ENCODE measurements around the gene HPS1. TPM values are rescaled to one million over a fixed set of nuclear protein-coding genes. Genes with fewer than 3 reads are reported as not detected.

HPS1 gene
- total RNA-seq, 1 experiment from 2014 or later: 47.4 TPM

GRCh38 chr10:98402478-98402877, 44.3 kb downstream of the HPS1 start:
- H3K27ac ChIP-seq (ENCODE audit: insufficient read length, low read depth, low read length): no peak overlapping the region
- H4K8ac ChIP-seq (replicated peaks; ENCODE audit: insufficient read length, low read depth, low read length): no peak overlapping the region
- no peak overlapping the region for H3K4ac ChIP-seq (ENCODE audit: low read depth, low read length)
- no peaks in the 10 kb centered on the region for H3K27me3 ChIP-seq (ENCODE audit: insufficient read depth, low read length)
- no peaks in the 10 kb centered on the region for H3K23me2 ChIP-seq (ENCODE audit: insufficient read length, low read depth, low read length, poor library complexity, severe bottlenecking)
- no peak overlapping the region for H2BK12ac ChIP-seq (ENCODE audit: insufficient read length, low read depth, low read length)
- H3K79me1 ChIP-seq (ENCODE audit: insufficient read depth, low read depth, low read length, poor library complexity, severe bottlenecking): no peaks in the 10 kb centered on the region
- no peak overlapping the region for H4K91ac ChIP-seq (ENCODE audit: insufficient read length, low read depth, low read length)
- no peak overlapping the region for H3K56ac ChIP-seq (ENCODE audit: insufficient read length, low read depth, low read length)
- H3K4me1 ChIP-seq (ENCODE audit: insufficient read depth, low read length): no peaks in the 10 kb centered on the region; the same call in 1 of the 2 replicates
- H2BK5ac ChIP-seq (ENCODE audit: insufficient read length, low read length): no peak overlapping the region
- H2AK5ac ChIP-seq (ENCODE audit: insufficient read length, low read length): no peak overlapping the region
- no peaks in the 10 kb centered on the region for H3K9me3 ChIP-seq (ENCODE audit: control insufficient read depth, low read depth, low read length)
- no peaks in the 10 kb centered on the region for H4K20me1 ChIP-seq (ENCODE audit: control insufficient read depth, insufficient read depth, insufficient read length)
- no peak overlapping the region for H3K4me2 ChIP-seq (ENCODE audit: insufficient read depth, insufficient read length, low read length)
- no peaks in the 10 kb centered on the region for H3K79me2 ChIP-seq (ENCODE audit: insufficient read depth, low read length)
- H3K23ac ChIP-seq (ENCODE audit: insufficient read length, low read depth, low read length): no peak overlapping the region
- no peaks in the 10 kb centered on the region; a peak in 2 of 7 replicates for H3K36me3 Mint-ChIP-seq (ENCODE audit: insufficient read depth in 1 of 3, low read depth in 3 of 3)
- H3K18ac ChIP-seq (ENCODE audit: insufficient read length, low read depth, low read length): no peak overlapping the region
- H4K5ac ChIP-seq (ENCODE audit: insufficient read length, low read depth, low read length): no peak overlapping the region
- no peak for DNase-seq
- no peak overlapping the region for H2BK15ac ChIP-seq (ENCODE audit: low read depth, low read length)
- no peak overlapping the region for H3T11ph ChIP-seq (ENCODE audit: low read length)
- TF ChIP-seq CTCF (conservative IDR thresholded peaks at IDR 0.05): no peak
- H2AFZ ChIP-seq (ENCODE audit: low read length): no peak overlapping the region
- H3K9me3 Mint-ChIP-seq: no peaks in the 10 kb centered on the region
- no peak overlapping the region for H3K14ac ChIP-seq (ENCODE audit: insufficient read depth, low read length)
- no peaks in the 10 kb centered on the region for H3K27me3 Mint-ChIP-seq (ENCODE audit: low read depth)
- H3K4me3 Mint-ChIP-seq: no peak overlapping the region
- peaks cover 5 to 8% of the 10 kb centered on the region in 2 experiments for H3K4me1 Mint-ChIP-seq
- WGBS (ENCODE audit: extremely low coverage, insufficient read length, low lambda C conversion rate): no CpG with 5 or more reads among the region's 7 CpGs
- H2BK120ac ChIP-seq (ENCODE audit: low read depth, low read length, poor library complexity, severe bottlenecking): no peak overlapping the region
- H3K9ac ChIP-seq (ENCODE audit: extremely low read depth, insufficient read length, low read length): no peak overlapping the region
- no peak overlapping the region; a peak in 1 of 7 replicates for H3K27ac Mint-ChIP-seq
- no peak overlapping the region for H2BK20ac ChIP-seq (ENCODE audit: low read depth, low read length, poor library complexity, severe bottlenecking)
